Ascending aorta (tissue), 2 donors: Measurements from ENCODE around the gene CACNA1D. TPM values are rescaled to one million over a fixed set of nuclear protein-coding genes. Genes with fewer than 3 reads are reported as not detected.

Source experiments
- DNase-seq, 2 donors: peaks; one replicate each; pipeline ENCODE4 v3.0.0-alpha.2; 2019; ENCODE audit warnings: low spot score in 2 of 2
- H3K27ac ChIP-seq, 2 donors: fragments of 200-600 bp; sonication (generic); one replicate each; pipeline ENCODE4 v1.5.1; 2016 to 2017; ENCODE audit warnings: mild to moderate bottlenecking in 1 of 2
- H3K27me3 ChIP-seq: fragments of 200-600 bp; sonication (generic); one replicate; pipeline ENCODE4 v1.5.1; 2017
- H3K36me3 ChIP-seq, 2 donors: fragments of 200-600 bp; sonication (generic); one replicate each; pipeline ENCODE4 v1.5.1; 2016
- H3K4me1 ChIP-seq, 2 donors: fragments of 200-600 bp; sonication (generic); one replicate each; pipeline ENCODE4 v1.5.1; 2016 to 2017; ENCODE audit warnings: mild to moderate bottlenecking in 1 of 2
- H3K4me3 ChIP-seq, 2 donors: fragments of 200-600 bp; sonication (generic); one replicate each; pipeline ENCODE4 v1.5.1; 2016 to 2017; ENCODE audit warnings: mild to moderate bottlenecking in 1 of 2
- H3K9me3 ChIP-seq, 2 donors: fragments of 200-600 bp; sonication (generic); one replicate each; pipeline ENCODE4 v1.5.1; 2016
- CTCF ChIP-seq, 3 experiments: fragments of 200-600 bp in 2 of 3; fragments of 450-650 bp in 1 of 3; sonication (generic) in 2 of 3; IDR thresholded peaks; one replicate each; pipeline ENCODE4 v1.5.1; 2016 to 2019; ENCODE audit warnings: antibody characterized with exemption in 3 of 3, mild to moderate bottlenecking in 1 of 3, moderate library complexity in 1 of 3
- intact Hi-C: fragments of 100-400 bp; cut with DNase I; formaldehyde crosslinking; loops from one replicate; pipeline ENCODE4 v1.15.1; 2023
- total RNA-seq: library from RNA; depleted of rRNA; stranded (reverse); fragments of >200 nt; gene quantifications from one replicate; pipeline ENCODE4 v1.1.0, GENCODE V29; 2016

Gene CACNA1D
- total RNA-seq, 1 donor from 2014 or later: 0.43 TPM

- H3K4me3 ChIP-seq: no peak overlapping the region
- TF ChIP-seq CTCF (IDR thresholded peaks at IDR 0.05): no peak
- no peak overlapping the region for H3K27ac ChIP-seq
- H3K9me3 ChIP-seq: no peaks in the 10 kb centered on the region
- no peak for DNase-seq
- no peaks in the 10 kb centered on the region for H3K4me1 ChIP-seq
- intact Hi-C loops: no loop called here
- no peaks in the 10 kb centered on the region for H3K36me3 ChIP-seq
- no peaks in the 10 kb centered on the region for H3K27me3 ChIP-seq
Measured at GRCh38 chr3:53589806-53590205, 95.4 kb downstream of the CACNA1D start.

DNA sequence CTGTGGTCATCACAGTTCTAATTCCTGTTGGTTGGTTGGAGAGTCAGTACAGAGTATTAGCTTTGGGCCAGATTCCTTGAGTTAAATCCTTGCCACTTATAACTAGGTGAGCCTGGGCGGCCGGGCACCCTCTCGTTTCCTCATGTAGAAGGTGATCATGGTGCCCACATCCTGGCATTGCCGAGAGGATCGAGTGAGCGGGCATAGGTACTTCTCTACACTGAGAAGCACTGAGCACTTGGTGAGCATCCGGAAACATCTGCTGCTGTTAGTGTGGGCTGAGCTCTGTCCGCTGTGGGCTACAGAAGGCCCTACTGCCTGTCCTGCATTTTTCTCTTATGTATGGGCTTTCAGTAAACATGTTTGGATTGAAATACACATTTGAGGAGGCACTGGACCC, 96.2 kb downstream of the CACNA1D start:
- Histone ChIP-seq H3K27ac (no peak overlapping the region), H3K4me1 (no peaks in the 10 kb centered on the region), H3K4me3 (no peak overlapping the region), H3K27me3 (no peaks in the 10 kb centered on the region), H3K9me3 (no peaks in the 10 kb centered on the region), H3K36me3 (no peaks in the 10 kb centered on the region)
- no peak for DNase-seq
- no peak for TF ChIP-seq CTCF (IDR thresholded peaks at IDR 0.05)
- intact Hi-C loops: no loop called here

DNA sequence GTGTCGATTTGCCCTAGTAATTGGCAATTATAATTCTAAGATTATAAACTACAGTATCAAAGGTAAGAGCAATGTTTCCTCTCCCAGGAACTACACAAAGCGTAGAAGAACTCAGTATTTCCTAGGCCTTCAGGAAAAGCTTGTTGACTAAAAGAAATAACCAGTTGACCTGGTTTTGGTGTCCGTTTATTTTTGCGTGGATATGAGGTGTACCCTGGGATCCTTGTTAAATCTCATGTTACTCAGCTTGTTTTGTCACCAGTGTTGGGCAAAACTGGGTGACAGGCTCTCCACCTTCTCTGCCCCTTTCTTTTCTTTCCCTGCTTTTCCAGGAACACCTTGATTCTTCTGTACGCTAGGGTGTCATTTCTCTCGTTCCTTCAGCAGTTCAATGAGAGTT, 97.2 kb downstream of the CACNA1D start:
- Histone ChIP-seq H3K9me3 (no peaks in the 10 kb centered on the region), H3K4me1 (no peaks in the 10 kb centered on the region), H3K36me3 (no peaks in the 10 kb centered on the region), H3K27me3 (no peaks in the 10 kb centered on the region), H3K27ac (no peak overlapping the region), H3K4me3 (no peak overlapping the region)
- intact Hi-C loops: no loop called here
- TF ChIP-seq CTCF (IDR thresholded peaks at IDR 0.05): no peak
- DNase-seq: no peak

DNA sequence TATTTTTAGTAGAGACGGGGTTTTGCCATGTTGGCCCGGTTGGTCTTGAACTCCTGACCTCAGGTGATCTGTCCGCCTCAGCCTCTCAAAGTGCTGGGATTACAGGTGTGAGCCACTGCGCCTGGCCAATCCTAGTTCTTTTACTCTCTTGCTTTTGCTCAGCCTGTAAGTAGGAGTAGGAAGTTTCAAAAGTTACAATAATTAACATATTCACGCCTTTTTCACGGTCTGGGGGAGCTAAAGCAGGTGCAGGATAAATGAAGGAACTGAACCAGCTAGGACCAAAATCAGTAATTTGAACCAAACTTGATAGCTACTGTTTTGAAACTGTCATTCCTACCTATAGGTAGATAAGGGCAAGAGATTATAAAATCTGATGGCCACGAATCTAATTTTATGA, 98.5 kb downstream of the CACNA1D start:
- Histone ChIP-seq H3K4me1 (no peaks in the 10 kb centered on the region), H3K9me3 (no peaks in the 10 kb centered on the region), H3K4me3 (no peak overlapping the region), H3K27me3 (no peaks in the 10 kb centered on the region), H3K27ac (no peak overlapping the region), H3K36me3 (no peaks in the 10 kb centered on the region)
- no peak for TF ChIP-seq CTCF (IDR thresholded peaks at IDR 0.05)
- DNase-seq: no peak
- intact Hi-C loops: no loop called here

DNA sequence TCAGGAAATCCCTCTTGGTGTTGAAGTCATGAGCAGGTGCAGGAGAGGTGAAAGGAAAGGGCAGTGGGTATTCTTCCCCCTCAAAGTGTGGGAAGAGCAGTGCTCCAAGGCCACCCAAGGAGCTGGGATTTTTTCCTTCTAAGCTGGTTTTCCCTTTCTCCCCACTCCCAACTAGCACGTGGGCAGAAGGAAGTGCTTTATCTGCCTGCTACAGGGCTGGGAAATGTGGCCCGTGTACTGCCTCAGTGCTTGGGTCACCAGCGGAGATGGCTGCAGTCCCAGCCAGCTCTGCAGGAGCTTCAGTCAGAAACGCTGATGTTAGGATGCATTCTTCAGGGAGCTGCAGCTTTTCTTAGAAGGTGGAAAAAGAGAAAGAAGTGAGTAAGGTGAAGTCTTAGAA, 99.2 kb downstream of the CACNA1D start:
- no peaks in the 10 kb centered on the region for H3K27me3 ChIP-seq
- no peak overlapping the region for H3K27ac ChIP-seq
- no peaks in the 10 kb centered on the region for H3K9me3 ChIP-seq
- no peak for DNase-seq
- intact Hi-C loops: no loop called here
- no peak overlapping the region for H3K4me3 ChIP-seq
- TF ChIP-seq CTCF (IDR thresholded peaks at IDR 0.05): no peak
- H3K4me1 ChIP-seq: no peaks in the 10 kb centered on the region
- no peaks in the 10 kb centered on the region for H3K36me3 ChIP-seq

- DNase-seq: no peak
- H3K4me3 ChIP-seq: no peak overlapping the region
- H3K27ac ChIP-seq: no peak overlapping the region
- TF ChIP-seq CTCF (IDR thresholded peaks at IDR 0.05): no peak
- H3K36me3 ChIP-seq: no peaks in the 10 kb centered on the region
- H3K27me3 ChIP-seq: no peaks in the 10 kb centered on the region
- no peaks in the 10 kb centered on the region for H3K9me3 ChIP-seq
- H3K4me1 ChIP-seq: no peaks in the 10 kb centered on the region
- intact Hi-C loops: no loop called here
Measured at GRCh38 chr3:53594276-53594675, 99.9 kb downstream of the CACNA1D start.
